Ureter (tissue), 1 donor: Measurements from ENCODE around the gene CDK11A. TPM values are rescaled to one million over a fixed set of nuclear protein-coding genes. Genes with fewer than 3 reads are reported as not detected.
"Not testable (repeated sequence)": the region's sequence is repeated elsewhere in the genome, so short reads cannot be mapped to it uniquely, and the experiment has no call there.

Experiments
- DNase-seq: peaks from one replicate; pipeline ENCODE4 v3.0.0-alpha.2; 2020; ENCODE audit warnings: low spot score
- total RNA-seq: library from RNA; stranded (reverse); gene quantifications from one replicate; pipeline ENCODE4 v1.2.4, GENCODE V29; 2023
- donor health status: DM: yes; HTN: yes; CAD: no.

Gene CDK11A
- total RNA-seq, 1 donor from 2014 or later: 34.0 TPM

DNA sequence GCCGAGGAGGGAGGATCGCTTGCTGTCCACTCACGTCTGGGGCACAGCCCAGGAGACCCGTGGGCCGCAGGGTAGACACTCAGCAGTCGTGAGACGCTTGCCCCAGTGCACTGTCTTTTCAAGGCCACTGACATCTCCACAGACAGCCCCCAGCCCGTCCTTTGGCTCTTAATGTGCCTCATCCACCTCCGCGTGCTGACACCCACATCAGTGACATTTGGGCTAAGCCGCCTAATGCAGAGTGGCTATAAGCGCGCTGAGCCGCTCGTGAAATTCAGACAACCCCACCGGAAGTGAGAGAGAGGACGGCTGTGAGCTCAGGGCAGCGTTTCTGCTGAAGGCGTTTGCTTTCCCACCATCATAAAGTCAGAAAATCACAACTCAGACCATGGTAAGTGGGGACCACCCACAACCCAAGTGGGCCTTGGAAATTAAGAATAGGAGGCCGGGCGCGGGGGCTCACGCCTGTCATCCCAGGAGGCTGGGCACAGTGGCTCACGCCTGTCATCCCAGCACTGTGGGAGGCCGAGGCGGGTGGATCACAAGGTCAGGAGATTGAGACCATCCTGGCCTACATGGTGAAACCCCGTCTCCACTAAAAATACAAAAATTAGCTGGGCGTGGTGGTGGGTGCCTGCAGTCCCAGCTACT lies 40.0 kb downstream of the CDK11A start:
- no peak for DNase-seq

DNA sequence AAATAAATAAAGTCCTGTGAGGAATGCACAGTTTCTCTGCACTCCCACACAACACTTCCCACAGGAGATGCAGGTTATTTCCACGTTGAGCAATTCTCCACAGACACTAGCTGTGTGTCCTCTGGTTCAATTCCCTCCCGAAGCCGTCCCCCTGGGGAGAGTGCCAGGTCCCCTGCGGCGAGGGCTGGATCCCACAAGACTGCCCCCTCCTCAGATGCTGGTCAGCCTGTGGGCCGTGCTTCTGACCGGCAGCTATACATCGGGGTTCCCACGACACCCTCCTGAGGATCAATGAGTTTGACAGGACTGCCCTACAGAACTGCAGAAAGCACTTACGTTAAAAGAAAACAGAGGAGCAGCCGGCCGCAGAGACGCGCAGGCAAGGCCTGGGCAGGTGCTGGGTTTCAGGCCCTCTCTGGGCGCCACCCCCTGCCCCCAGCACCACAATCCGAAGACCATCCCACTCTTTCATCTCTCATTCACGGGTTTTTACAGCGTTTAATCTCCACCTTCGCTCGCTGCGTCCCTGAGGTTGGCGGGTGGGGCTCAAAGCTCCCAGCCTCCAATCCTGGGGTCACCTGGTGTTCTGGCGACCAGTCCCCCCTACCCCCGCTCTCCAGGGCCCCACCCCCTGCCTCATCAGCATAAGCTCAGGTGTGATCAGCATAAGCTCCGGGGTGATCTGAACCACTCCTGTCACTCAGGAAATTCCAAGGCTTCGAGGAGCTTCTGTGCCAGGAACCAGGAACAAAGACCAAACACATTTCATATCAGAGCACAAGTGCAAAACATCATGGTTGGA lies 40.9 kb downstream of the CDK11A start:
- no peak for DNase-seq

- no peak for DNase-seq
These were observed 43.3 kb downstream of the CDK11A start for GRCh38 chr1:1680912-1681273.

- DNase-seq: no peak
These were observed 43.9 kb downstream of the CDK11A start for GRCh38 chr1:1680031-1680911.

- DNase-seq: peak; percentile 38
These were observed 45.4 kb downstream of the CDK11A start for GRCh38 chr1:1678581-1679380.

- no peak for DNase-seq
These were observed 46.2 kb downstream of the CDK11A start for GRCh38 chr1:1677718-1678580.

GRCh38 chr1:1676087-1676486 lies 48.1 kb downstream of the CDK11A start:
- not testable (repeated sequence) for DNase-seq

DNA sequence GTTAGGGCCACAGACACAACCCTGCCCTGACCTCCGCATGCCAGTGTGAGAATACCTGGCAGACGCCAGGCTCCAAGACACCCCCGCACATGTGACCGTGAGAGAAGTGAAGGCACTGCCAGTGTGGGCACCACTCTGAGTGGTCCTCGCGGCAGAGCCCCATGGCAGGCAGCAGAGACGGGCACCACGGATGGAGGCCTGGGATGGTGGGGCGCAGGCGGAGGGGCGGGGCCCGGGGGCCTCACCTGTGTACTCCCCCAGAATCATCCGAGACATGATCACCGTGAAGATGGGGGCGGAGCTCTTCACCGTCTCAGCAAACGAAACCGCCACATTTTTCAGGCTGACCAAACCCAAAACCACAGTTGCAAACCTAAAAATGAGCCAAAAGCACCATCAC lies 48.9 kb downstream of the CDK11A start:
- not testable (repeated sequence) for DNase-seq

- DNase-seq: not testable (repeated sequence)
These were observed 49.4 kb downstream of the CDK11A start for GRCh38 chr1:1674806-1675205.

DNA sequence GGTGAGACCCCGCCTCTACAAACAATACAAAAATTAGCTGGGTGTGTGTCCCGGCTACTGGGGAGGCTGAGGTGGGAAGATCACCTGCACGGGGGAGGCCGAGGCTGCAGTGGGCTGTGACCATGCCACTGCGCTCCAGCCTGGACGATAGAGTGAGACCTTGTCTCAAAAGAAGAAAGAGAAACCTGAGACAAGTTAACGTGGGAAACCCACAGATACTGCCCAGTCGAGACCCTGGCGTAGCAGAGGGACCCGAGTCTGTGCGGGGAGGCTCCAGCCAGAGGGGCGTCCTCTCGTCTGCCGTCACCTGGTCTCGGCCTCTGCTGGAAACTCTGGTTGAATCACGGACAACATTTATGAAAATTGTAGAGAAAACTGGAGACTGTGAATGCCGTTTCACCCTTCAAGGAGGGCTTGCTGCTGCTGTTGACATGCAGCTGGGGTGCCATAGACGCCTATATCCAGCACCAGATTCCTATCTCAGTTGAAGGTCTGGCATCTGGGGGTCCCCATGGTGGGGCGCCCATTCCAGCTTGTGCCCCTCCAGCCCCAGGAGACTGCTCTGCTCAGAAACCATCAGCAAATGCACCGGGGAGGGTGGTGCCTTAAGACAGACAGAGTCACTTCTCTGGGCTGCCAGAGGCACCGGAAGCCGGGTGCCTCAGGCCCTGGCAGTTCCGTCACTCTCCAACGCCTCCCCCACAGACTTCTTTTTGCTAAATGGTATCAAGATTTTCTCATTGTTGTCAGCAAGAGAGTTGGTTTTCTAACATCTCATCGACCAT lies 51.8 kb downstream of the CDK11A start:
- no peak for DNase-seq

DNA sequence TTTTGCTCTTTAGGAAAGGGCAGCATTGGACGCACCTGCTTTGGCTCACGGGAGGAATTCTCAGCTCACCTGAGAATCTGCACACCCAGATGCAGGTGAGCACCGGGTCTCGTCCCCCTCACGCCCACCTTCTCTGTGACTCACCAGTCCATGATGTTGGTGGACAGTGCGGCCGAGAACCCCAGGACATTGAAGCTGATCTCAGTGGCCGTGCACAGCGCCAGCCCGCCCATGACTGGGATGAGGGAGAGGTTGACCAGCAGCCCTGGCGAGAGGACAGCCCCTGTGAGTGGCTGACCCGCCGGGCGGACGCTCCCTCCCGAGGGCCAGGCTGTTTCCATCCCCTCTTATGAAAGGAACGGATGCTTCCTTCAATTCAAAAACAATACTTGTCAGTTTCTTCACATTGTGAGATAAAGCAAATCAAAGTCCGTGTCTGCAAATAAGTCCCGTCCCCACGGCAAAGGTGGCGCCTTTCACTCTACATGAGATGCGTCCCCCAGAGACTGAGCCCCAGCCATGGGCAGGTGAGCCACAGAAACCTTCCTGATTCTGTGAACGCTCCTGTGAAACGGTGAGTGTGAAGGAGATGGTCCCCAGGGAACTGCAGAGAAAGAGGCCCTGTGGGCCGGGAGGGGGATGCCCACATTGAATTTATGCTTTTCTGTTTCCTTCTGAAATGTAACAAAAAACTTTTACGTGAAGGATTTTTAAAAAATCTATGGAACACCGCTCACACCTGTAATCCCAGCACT lies 52.6 kb downstream of the CDK11A start:
- DNase-seq: no peak

DNA sequence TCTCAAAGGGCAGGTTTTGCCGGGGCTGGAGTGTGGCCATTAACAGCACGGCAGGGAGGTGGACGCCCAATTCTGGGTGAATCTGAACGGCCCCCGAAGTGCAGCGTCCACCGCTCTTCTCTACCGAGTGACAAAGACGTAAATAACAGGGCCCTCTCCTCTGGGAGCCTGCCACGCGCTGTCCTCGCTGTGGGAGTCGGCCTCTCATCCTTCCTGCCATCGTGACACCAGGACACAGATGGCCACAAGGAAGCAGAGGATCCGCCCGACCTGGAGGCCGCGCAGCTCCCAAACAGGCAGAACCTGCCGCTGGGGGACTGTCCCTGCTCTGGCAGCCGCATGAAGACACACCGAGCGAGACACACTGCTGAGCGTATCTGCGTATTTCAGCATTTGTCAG lies 53.3 kb downstream of the CDK11A start:
- no peak for DNase-seq

DNA sequence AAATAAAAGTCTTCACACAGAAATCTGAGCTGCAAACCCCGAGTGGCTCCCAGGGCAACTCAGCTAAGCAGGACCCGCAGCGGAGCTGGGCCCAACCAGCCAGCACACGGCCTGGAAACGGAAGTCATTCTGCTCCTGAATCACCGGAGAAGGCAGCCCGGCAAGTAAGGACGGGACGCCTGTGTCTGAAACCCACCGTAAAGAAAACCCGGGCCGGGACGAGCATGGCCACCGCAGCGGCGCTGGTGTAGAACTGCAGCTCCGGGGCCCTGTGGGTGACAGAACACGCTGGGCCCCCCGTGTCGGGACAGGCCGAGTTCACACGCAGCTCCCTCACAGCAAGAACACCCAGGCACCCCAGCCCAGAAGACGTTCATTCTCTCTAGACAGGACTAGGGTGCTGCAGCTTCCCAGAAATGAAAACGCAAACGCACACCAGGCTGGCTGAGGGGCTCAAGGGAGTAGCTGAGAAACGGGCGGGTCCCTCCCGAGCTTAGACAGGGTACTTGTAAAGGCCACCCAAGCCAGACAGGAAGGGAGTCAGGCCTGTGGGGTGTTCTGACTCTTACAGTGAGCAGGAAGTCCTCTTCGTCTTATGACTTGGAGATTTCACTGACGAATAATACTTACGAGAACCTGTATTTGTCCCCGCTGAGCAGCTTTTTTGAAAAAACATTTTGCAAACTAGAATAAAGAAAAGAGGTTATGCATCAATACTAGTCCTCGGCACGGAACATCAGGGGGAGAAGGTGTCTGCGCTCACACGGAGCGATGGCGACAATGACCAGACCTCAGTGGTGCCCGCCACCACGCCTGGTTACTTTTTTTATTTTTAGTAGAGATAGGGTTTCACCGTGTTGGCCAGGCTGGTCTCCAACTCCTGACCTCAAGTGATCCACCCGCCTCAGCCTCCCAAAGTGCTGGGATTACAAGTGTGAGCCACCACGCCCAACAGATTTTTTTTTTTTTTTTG lies 54.4 kb downstream of the CDK11A start:
- DNase-seq: no peak

DNA sequence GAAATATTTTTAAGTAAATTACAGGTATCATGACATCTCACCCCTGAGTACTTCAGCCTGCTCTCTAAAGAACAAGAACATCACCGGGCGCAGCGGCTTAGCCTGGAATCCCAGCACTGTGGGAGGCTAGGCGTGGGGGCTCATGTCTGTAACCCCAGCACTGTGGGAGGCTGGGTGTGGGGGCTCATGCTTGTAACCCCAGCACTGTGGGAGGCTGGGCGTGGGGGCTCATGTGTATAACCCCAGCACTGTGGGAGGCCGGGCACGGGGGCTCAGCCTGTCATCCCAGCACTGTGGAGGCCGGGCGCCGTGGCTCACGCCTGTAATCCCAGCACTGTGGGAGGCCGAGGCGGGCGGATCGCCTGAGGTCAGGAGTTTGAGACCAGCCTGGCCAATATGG lies 57.6 kb downstream of the CDK11A start:
- DNase-seq: no peak

DNA sequence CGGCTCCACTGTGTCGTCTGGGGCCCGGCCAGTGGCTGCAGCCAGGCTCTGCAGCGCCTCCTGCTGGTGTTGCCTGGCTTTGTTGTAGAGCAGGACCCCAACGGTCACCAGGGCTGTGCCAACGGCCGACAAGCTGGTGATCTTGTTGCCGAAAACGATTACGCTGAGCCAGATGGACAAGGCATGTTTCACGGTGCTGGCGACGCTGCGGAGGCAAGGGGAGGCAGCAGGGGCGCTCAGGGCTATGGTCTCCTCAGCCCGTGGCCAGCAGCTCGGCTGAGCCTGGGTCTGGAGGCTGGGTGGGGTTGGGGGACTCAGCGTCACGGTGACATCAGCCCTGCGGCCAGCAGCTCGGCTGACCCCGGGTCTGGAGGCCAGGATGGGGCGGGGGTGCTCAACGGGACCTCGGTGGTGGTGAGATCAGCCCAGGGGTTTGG lies 58.3 kb downstream of the CDK11A start:
- no peak for DNase-seq

DNA sequence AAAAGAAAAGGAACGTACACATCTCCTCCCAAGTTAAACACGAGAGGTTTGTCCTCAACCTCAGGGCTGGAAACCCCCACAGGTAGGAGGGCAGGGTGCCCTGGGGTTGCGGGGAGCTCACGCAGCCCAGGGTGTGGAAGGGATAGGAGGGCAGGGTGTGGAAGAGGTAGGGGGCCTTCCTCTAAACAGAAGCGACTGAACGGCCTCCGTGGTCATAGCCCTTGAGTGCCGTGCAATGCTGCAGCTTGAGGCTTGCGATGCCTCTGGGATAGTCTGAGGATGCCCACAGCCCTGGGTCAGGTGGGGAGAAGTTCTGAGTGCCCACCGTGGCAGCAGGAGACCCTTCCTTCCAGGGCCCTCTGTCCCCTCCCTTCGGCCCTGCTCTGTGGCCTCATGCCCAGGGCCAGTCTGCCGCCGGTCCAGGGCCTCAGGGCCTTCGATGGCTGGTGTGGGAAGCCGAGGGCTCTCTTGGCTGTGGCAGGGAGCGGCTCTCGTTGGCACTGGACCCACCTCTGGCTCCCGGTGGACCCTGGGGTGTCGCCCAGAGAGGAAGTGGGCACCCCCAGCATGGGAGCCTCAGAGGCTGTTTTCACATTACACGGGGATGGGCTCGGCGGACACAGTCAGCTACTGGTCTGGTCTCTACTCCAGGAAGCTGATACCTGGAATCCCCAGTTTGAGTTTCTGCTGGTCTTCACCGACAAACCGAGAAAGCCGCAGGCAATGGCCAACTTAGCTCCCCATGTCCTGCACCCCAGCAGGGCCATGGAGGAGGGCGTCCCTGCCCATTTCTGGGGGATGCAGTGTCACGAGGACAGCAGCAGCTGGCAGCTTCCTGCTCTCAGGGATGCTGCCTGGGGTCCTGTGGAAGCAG lies 59.0 kb downstream of the CDK11A start:
- DNase-seq: no peak

GRCh38 chr1:1664318-1664717 lies 59.8 kb downstream of the CDK11A start:
- DNase-seq: not testable (repeated sequence)
